ENCODE data around the gene OPN5.
"Not testable (repeated sequence)": the region's sequence is repeated elsewhere in the genome, so short reads cannot be mapped to it uniquely, and the experiment has no call there.

Gene OPN5, protein sequence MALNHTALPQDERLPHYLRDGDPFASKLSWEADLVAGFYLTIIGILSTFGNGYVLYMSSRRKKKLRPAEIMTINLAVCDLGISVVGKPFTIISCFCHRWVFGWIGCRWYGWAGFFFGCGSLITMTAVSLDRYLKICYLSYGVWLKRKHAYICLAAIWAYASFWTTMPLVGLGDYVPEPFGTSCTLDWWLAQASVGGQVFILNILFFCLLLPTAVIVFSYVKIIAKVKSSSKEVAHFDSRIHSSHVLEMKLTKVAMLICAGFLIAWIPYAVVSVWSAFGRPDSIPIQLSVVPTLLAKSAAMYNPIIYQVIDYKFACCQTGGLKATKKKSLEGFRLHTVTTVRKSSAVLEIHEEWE

GRCh38 chr6:47781732-47782131 is at the start of gene OPN5:
TSS of gene OPN5 (plus strand) at chr6:47782032. CDS start at chr6:47782067, 35 bp downstream.
- no peak for DNase-seq (ENCODE audit: low read depth in 2 of 2)

GRCh38 chr6:47733879-47734558 is 47.8 kb upstream of the OPN5 start:
- DNase-seq (ENCODE audit: low read depth in 2 of 2) = no peak

DNA sequence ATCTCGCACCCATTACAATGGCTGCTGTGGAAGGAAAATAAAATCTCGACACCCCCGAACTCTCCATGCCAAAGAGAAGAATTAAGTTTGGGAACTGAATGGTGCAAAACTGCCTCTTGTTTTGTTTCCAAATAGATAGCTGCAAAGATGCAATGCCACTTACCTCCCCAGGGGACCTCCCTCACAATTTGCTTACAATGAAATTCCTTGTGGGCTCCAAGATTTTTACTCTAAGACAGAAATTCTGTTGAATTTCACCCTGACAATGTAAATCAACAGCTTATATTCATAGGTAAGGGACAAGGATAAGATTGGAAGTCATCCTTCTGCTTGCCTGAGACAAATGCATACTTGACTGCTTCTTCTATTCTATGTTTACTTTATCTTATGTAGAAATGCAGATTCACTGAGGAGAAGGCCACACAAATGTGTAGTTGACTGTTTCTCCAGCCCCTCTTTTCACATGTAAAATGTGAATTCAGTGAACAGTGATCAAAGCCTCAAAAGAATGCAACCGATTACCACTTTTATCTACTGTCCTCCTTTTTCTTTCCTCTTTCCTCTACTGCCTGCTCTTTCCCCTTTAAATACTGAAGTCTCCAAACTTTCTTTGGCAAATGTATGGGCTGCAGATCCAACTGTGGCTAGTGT is 46.9 kb upstream of the OPN5 start:
- DNase-seq (ENCODE audit: low read depth in 2 of 2) = no peak

- DNase-seq (ENCODE audit: low read depth in 2 of 2) = no peak
Observed at GRCh38 chr6:47736083-47736700, 45.6 kb upstream of the OPN5 start.

GRCh38 chr6:47737406-47737805 is 44.4 kb upstream of the OPN5 start:
- DNase-seq (ENCODE audit: low read depth in 2 of 2) = no peak

DNA sequence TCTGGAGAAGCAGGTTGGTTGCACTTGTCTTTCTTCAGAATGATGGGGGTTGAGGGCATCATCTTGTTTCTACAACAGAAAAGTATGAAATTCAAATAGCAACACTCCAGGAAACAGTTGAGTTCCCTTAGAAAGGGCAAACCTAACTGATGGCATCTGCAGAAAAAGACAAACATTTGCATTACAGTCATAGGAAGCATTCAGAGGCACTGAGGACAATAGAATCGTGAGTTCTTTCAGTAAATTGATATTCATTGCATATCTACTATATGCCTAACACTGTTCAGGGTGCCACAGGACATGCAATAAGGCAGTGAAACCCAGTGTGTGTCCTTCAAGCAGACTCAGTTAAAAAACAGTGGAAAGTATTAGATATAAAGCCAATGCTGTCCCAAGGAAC is 41.1 kb upstream of the OPN5 start:
- DNase-seq (ENCODE audit: low read depth in 2 of 2) = no peak

GRCh38 chr6:47741807-47742206 is 40.0 kb upstream of the OPN5 start:
- no peak for DNase-seq (ENCODE audit: low read depth in 2 of 2)

DNA sequence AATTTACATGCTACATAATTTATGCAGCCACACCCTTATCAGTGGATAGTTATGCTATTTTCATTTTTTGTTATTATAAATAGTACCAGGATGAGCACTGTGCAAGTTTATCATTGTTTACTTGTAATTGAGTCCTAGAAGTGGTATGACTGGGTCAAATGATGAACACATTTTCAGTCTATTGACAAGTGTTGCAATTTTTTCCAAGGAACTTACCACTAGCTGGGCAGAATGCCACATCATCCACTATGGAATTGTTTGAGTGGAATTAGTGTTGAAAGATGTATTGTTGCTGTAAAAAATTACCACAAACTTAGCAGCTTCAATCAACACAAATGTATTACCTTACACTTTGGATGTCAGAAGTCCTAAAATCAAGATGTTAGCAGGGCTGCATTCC is 38.1 kb upstream of the OPN5 start:
- no peak for DNase-seq (ENCODE audit: low read depth in 2 of 2)

GRCh38 chr6:47745269-47745668 is 36.6 kb upstream of the OPN5 start:
- DNase-seq (ENCODE audit: low read depth in 2 of 2) = not testable (repeated sequence)

DNA sequence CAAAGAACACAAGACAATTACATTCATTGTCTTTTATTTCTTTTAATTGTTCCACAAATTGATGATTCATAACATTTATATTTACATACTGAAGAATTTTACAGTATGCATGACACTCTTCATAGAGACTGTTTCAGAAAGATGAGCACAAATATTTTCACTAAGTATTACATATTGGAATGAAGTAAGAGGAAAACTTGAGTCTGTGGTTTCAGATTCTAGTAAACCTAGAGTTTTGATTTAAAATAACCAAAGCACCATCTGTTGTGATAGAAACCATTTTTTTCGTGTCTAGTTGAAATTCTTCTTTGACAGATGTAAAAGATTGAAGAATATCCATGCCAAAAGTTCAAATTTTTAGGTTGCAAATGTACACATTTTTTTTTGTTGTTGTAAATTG is 32.1 kb upstream of the OPN5 start:
- DNase-seq (ENCODE audit: low read depth in 2 of 2) = no peak

DNA sequence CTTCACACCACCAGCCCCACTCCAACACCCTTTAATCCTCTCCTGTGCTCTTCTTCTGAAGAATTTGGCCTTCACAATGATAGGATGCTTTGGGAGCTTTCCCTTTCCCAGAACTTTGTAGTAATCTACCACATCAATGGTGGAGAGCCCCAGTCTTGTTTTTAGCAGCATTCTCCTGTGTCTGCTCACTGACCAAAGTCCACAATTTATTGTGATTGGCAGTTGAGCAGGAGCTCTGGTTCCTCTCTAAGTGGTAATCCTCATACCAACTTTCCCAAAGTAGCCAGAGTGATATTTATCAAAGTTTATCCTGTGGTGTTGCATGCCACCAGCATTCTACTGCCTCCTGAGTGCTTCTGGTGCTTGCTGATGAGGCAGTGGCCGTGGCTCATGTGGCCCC is 29.0 kb upstream of the OPN5 start:
- DNase-seq (ENCODE audit: low read depth in 2 of 2) = no peak

DNA sequence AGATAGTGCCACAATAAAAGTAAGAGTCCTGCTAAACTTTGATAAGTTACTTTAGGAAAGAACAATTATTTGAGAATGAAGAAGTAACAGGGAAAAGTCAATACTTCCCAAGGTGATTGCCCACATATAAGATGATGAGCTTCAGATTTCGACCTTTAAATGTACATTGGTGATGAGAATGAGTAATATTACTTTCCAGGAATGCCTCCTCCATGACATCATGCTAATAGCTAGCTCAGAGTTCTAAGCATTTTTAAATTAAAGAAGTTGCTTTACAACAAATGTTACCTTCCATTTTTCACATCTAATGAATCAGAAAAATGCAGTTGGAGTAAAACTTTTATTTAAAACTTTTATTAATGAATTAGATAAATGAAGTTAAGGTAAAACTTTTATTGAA is 22.5 kb upstream of the OPN5 start:
- no peak for DNase-seq (ENCODE audit: low read depth in 2 of 2)

DNA sequence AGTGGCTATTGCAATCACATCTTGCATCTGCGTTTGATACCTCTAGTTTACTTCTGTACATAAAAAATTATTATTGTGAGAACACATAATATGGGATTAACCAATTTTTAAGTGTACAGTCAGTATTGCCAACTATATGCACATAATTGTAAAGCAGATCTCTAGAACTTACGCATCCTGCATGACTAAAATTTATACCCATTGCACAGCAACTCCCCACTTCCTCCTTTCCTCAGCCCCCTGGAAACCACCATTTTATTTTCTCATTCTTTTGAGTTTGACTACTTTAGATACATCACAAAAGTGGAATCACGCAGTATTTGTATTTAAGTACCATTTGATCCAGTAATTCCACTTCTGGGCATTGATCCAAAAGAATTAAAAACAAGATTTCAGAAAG is 19.3 kb upstream of the OPN5 start:
- DNase-seq (ENCODE audit: low read depth in 2 of 2) = no peak

DNA sequence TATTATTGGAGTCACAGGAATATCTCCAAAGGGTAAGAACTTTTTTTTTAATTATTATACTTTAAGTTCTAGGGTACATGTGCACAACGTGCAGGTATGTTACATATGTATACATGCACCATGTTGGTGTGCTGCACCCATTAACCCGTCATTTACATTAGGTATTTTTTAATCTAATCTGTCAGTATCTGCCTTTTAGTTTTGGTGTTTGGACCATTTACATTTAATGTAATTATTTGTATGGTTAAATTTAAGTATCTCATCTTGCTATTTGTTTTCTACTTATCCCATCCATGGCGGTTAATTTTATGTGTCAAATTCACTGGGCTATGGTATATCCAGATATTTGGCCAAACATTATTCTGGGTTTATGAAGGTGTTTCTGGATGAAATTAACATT is 15.4 kb upstream of the OPN5 start:
- no peak for DNase-seq (ENCODE audit: low read depth in 2 of 2)

- no peak for DNase-seq (ENCODE audit: low read depth in 2 of 2)
Observed at GRCh38 chr6:47767102-47767501, 14.7 kb upstream of the OPN5 start.

GRCh38 chr6:47769982-47770381 is 11.8 kb upstream of the OPN5 start:
- DNase-seq (ENCODE audit: low read depth in 2 of 2) = no peak

DNA sequence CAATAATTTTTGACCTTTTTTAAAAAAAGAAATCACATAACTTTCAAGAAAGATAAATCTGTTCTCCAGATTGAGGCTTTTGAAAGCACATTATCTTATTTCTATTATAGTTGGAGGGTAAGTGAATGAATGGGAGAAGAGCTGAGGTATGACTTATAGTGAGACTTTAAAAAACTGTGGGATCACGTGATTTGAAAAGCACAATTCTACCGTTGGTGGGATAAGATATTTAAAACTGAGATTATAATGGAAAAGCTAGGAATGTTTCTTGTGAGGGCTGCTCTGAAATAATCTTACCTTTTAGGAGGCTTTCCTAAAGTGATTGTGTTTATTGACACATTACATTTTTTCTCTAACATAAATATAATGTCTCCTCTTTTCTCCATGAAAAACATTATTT is 9.5 kb upstream of the OPN5 start:
- DNase-seq (ENCODE audit: low read depth in 2 of 2) = no peak

- DNase-seq (ENCODE audit: low read depth in 2 of 2) = no peak
Observed at GRCh38 chr6:47773005-47773404, 8.8 kb upstream of the OPN5 start.

GRCh38 chr6:47780510-47781356 is 1.1 kb upstream of the OPN5 start:
- peak; percentile 4 to 7 for DNase-seq (ENCODE audit: low read depth in 2 of 2)

DNA sequence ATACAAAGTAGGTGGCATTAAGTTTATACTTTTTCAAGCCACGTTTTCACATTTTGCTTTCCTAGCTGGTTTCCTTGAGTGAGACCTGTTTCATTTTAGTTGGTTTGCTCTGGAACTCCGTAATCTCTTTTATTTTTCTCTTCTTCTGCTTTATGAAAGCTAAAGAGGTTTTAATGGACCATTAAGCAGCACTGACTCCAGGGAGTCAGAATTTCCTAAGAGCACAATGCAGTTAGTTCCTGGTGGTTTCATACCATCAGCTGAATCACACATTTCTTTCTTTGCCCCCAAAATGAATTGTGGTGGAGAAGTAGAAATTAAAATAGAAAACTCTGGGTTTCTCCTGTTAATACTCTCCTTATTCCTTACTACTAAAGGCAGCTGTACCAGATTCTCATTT is 3.4 kb downstream of the OPN5 start:
- no peak for DNase-seq (ENCODE audit: low read depth in 2 of 2)

DNA sequence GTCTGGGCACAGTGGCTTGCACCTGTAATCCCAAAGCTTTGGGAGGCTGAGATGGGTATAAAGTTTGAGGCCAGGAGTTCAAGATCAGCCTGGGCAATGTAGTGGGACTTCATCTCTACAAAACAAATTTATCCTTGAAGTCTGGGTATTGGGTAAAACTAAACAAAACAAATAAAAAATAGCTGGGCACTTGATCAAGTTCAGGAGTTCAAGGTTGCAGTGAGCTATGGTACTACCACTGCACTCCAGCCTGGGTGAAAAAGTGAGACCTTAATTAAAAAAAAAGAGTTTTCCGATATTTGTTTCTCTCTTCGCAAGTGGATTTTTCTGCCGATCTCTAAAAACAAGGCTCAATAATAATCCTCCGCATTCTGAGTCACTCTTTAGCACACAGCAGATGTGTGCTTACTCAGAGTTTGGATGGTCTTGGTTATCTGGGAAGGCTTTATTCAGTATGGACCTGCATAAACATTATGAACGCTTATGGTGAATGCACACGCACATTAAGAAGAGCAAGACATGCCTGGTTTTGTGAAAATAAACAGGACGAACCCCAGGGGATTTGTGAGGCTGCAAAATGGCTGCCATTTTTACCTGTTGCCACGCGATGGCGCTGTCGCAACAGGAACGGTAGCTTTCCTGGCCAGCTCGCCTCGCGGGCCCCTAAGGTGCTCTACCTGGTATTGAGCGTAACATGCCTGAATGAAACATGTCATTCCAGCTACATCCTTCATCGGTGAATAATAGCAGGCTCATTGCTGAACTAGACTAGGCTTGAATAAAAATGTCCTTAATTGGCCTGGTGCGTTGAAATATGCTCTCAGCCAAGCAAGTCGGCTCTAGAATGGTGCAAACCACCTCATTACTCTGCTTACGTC is 6.0 kb downstream of the OPN5 start:
- DNase-seq (ENCODE audit: low read depth in 2 of 2) = peak; percentile 7 to 19

All from activated CD4-positive, alpha-beta T cell treated with anti-CD3 and anti-CD28 coated beads for 24 hours (primary cell).